SK-N-SH (cell line): Measurements from ENCODE around the gene MTA2. TPM values are rescaled to one million over a fixed set of nuclear protein-coding genes. Genes with fewer than 3 reads are reported as not detected.

ENCODE experiments used
- CTCF ChIA-PET: fragments of 300-600, 350-600 bp; formaldehyde crosslinking; extraction: SDS; loops from one replicate; lab custom pipeline; 2021; lab: Yijun Ruan, JAX
- POLR2A ChIA-PET: fragments of 350-600 bp; sonication (Branson Sonifier 250); formaldehyde crosslinking; extraction: SDS; loops from one replicate; lab custom pipeline; 2020; ENCODE audit warnings: antibody characterized with exemption, inconsistent platforms; lab: Yijun Ruan, JAX
- DNase-seq: peaks from one replicate; pipeline ENCODE4 v3.0.0; 2012
- H2AFZ ChIP-seq: fragments of 200-600 bp; sonication (generic); 2 replicates; pipeline ENCODE4 v1.8.1; 2016; ENCODE audit warnings: antibody characterized with exemption, mild to moderate bottlenecking, low read depth
- H3F3A ChIP-seq: fragments of 200-600 bp; sonication (generic); replicated peaks from 2 replicates; pipeline ENCODE3; 2016; ENCODE audit warnings: antibody characterized with exemption, mild to moderate bottlenecking; ENCODE audit not compliant: insufficient read depth
- H3K27ac ChIP-seq, 2 experiments: fragments of 200-500 bp in 1 of 2; fragments of 200-600 bp in 1 of 2; sonication (Bioruptor generic) in 1 of 2; sonication (generic), shearing (Covaris generic) in 1 of 2; 2 replicates each; pipeline versions ENCODE4 v1.5.1 to v1.6.1; 2014 to 2016; ENCODE audit warnings: low read depth in 2 of 2, inconsistent platforms in 1 of 2, low read length in 1 of 2, mild to moderate bottlenecking in 1 of 2, mixed read lengths in 1 of 2
- H3K27me3 ChIP-seq: fragments of 200-600 bp; sonication (generic), shearing (Covaris generic); 2 replicates; pipeline ENCODE4 v1.6.1; 2016; ENCODE audit warnings: mixed run types; ENCODE audit not compliant: insufficient read depth
- H3K36me3 ChIP-seq, 2 experiments: fragments of 200-500 bp in 1 of 2; fragments of 200-600 bp in 1 of 2; sonication (Bioruptor generic) in 1 of 2; sonication (generic) in 1 of 2; replicated peaks in 1 of 2; 2 replicates each; pipeline versions ENCODE3 to v1.5.1; 2014 to 2016; ENCODE audit warnings: low read length in 1 of 2, mild to moderate bottlenecking in 1 of 2; ENCODE audit not compliant: insufficient read depth in 2 of 2, control insufficient read depth in 1 of 2
- H3K4me1 ChIP-seq, 2 experiments: fragments of 200-500 bp in 1 of 2; fragments of 200-600 bp in 1 of 2; sonication (Bioruptor generic) in 1 of 2; sonication (generic), shearing (Covaris generic) in 1 of 2; 2 replicates each; pipeline versions ENCODE4 v1.5.1 to v1.6.1; 2014 to 2016; ENCODE audit warnings: low read depth in 1 of 2, low read length in 1 of 2, mixed run types in 1 of 2; ENCODE audit not compliant: insufficient read depth in 2 of 2, control insufficient read depth in 1 of 2
- H3K4me2 ChIP-seq: fragments of 200-600 bp; sonication (generic), shearing (Covaris generic); 2 replicates; pipeline ENCODE4 v1.6.1; 2017; ENCODE audit warnings: mixed run types
- H3K4me3 ChIP-seq, 2 experiments: fragments of 200-500 bp in 1 of 2; fragments of 200-600 bp in 1 of 2; sonication (Bioruptor generic) in 1 of 2; sonication (generic), shearing (Covaris generic) in 1 of 2; 2 replicates each; pipeline versions ENCODE4 v1.5.1 to v1.8.1; 2014 to 2016; ENCODE audit warnings: low read depth in 2 of 2, inconsistent platforms in 1 of 2, low read length in 1 of 2, mild to moderate bottlenecking in 1 of 2, mixed read lengths in 1 of 2, moderate library complexity in 1 of 2
- H3K79me2 ChIP-seq: fragments of 200-600 bp; sonication (generic); 2 replicates; pipeline ENCODE4 v1.8.1; 2017; ENCODE audit warnings: mild to moderate bottlenecking; ENCODE audit not compliant: insufficient read depth
- H3K9ac ChIP-seq: fragments of 200-600 bp; sonication (generic); 2 replicates; pipeline ENCODE4 v1.6.1; 2017; ENCODE audit warnings: mixed run types
- H3K9me2 ChIP-seq: fragments of 200-600 bp; sonication (generic); 2 replicates; pipeline ENCODE4 v1.6.1; 2017; ENCODE audit warnings: mixed run types
- H3K9me3 ChIP-seq: fragments of 200-600 bp; sonication (generic); 2 replicates; pipeline ENCODE4 v1.6.1; 2017; ENCODE audit warnings: mixed run types, mild to moderate bottlenecking, moderate library complexity
- H4K20me1 ChIP-seq: fragments of 200-600 bp; sonication (generic); 2 replicates; pipeline ENCODE4 v1.6.1; 2017; ENCODE audit warnings: mild to moderate bottlenecking, mixed run types; ENCODE audit not compliant: insufficient read depth
- CHD2 ChIP-seq: fragments of 150-350 bp; IDR thresholded peaks from 2 replicates; pipeline ENCODE4 v1.6.1; 2018; ENCODE audit warnings: low read length; ENCODE audit not compliant: partially characterized antibody
- ELF1 ChIP-seq: IDR thresholded peaks from 2 replicates; pipeline ENCODE4 v1.4.0; 2012
- GABPA ChIP-seq: IDR thresholded peaks from 2 replicates; pipeline ENCODE4 v1.4.0; 2012; ENCODE audit warnings: low read depth, mild to moderate bottlenecking
- MAX ChIP-seq: IDR thresholded peaks from 2 replicates; pipeline ENCODE4 v1.4.0; 2012; ENCODE audit warnings: low read depth
- MXI1 ChIP-seq: IDR thresholded peaks from 2 replicates; pipeline ENCODE4 v1.6.1; 2012; ENCODE audit warnings: mild to moderate bottlenecking, low read depth, low read length, improper control_type of control experiment
- PBX3 ChIP-seq: IDR thresholded peaks from 2 replicates; pipeline ENCODE4; 2012
- SIN3A ChIP-seq: IDR thresholded peaks from 2 replicates; pipeline ENCODE4 v1.6.1; 2012; ENCODE audit warnings: low read depth, mild to moderate bottlenecking, low read length, moderate library complexity, borderline replicate concordance
- WGBS: methylation state at CpG from one replicate; pipeline ENCODE4 v1.1.6; 2017; ENCODE audit warnings: low lambda C conversion rate; 5-methylcytosine and 5-hydroxymethylcytosine counted together
- polyA plus RNA-seq, 3 experiments: library from polyadenylated mRNA; depleted of rRNA; stranded (reverse); fragments of >200 nt; gene quantifications; 2 replicates each; pipeline ENCODE4 v1.2.3, GENCODE V29; 2012
- TF ChIP-seq, protein P1 (sequence below): fragments of 150-350 bp; IDR thresholded peaks from 2 replicates; pipeline ENCODE4 v1.6.1; 2017; ENCODE audit warnings: antibody characterized with exemption, low read length, low read depth, borderline replicate concordance
- TF ChIP-seq, protein P2 (sequence below): fragments of 200-600 bp; sonication (generic); IDR thresholded peaks from 2 replicates; pipeline ENCODE4 v1.6.1; 2017; ENCODE audit warnings: antibody characterized with exemption, mild to moderate bottlenecking, moderate library complexity

The MTA2 gene
- polyA plus RNA-seq, 1 of the 3 experiments (the other 2 are of a cell fraction), result 18.4 TPM

GRCh38 chr11:62602141-62603071 is 741 bp upstream of the MTA2 start:
- ChIA-PET POLR2A (interaction anchor here (0.6 to 4.2 kb wide), 12 partner anchors 8 to 239 kb away, joined by 3 to 59 read pairs (median 5); partner anchors contain the start of genes B3GAT3, C11orf98, CSKMT and EEF1G), CTCF (interaction anchor here (1.9 to 3.2 kb wide), 3 partner anchors 10 kb away, joined by 11 to 23 read pairs (median 18); partner anchors contain the start of genes EML3, ROM1 and TUT1)
- Histone ChIP-seq H3F3A (peaks cover 11% of the 10 kb centered on the region), H3K79me2 (peaks cover 41% of the 10 kb centered on the region), H4K20me1 (no peaks in the 10 kb centered on the region), H3K36me3 (peaks cover 27 to 29% of the 10 kb centered on the region in 2 experiments), H3K9me3 (no peaks in the 10 kb centered on the region), H2AFZ (peak overlapping the region; percentile 75; the same call in 1 of the 2 replicates), H3K27me3 (no peaks in the 10 kb centered on the region), H3K9ac (peak overlapping the region; percentile 59; the same call in 1 of the 2 replicates), H3K9me2 (no peaks in the 10 kb centered on the region), H3K4me2 (peak overlapping the region; percentile 95; the same call in 1 of the 2 replicates), H3K27ac (peak overlapping the region; percentile 82 to 87; a peak in 3 of 4 replicates), H3K4me1 (peaks cover 12 to 23% of the 10 kb centered on the region in 2 experiments; a peak in 3 of 4 replicates), H3K4me3 (peak overlapping the region; percentile 70 to 96; a peak in 3 of 4 replicates)
- TF ChIP-seq, protein P1, sequence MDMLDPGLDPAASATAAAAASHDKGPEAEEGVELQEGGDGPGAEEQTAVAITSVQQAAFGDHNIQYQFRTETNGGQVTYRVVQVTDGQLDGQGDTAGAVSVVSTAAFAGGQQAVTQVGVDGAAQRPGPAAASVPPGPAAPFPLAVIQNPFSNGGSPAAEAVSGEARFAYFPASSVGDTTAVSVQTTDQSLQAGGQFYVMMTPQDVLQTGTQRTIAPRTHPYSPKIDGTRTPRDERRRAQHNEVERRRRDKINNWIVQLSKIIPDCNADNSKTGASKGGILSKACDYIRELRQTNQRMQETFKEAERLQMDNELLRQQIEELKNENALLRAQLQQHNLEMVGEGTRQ, result no peak
- TF ChIP-seq MXI1 (0 out of 2 replicates have a peak, but pooled peaks have one; percentile 16), PBX3 (no peak)
- DNase-seq, result peak; percentile 87
- WGBS, result 68% methylated on average over 70 of the region's 96 CpGs

GRCh38 chr11:62601122-62601371 is 618 bp downstream of the MTA2 start:
- H4K20me1 ChIP-seq, result no peaks in the 10 kb centered on the region
- H3K4me1 ChIP-seq, result peaks cover 12 to 23% of the 10 kb centered on the region in 2 experiments; a peak in 3 of 4 replicates
- H3K27ac ChIP-seq, result peak overlapping the region; percentile 87 to 93
- peaks cover 23% of the 10 kb centered on the region for H3F3A ChIP-seq
- H3K9me3 ChIP-seq, result no peaks in the 10 kb centered on the region
- no peak for TF ChIP-seq SIN3A
- no peak for TF ChIP-seq CHD2
- TF ChIP-seq ELF1, result 0 out of 2 replicates have a peak, but pooled peaks have one; percentile 8
- TF ChIP-seq, protein P2, sequence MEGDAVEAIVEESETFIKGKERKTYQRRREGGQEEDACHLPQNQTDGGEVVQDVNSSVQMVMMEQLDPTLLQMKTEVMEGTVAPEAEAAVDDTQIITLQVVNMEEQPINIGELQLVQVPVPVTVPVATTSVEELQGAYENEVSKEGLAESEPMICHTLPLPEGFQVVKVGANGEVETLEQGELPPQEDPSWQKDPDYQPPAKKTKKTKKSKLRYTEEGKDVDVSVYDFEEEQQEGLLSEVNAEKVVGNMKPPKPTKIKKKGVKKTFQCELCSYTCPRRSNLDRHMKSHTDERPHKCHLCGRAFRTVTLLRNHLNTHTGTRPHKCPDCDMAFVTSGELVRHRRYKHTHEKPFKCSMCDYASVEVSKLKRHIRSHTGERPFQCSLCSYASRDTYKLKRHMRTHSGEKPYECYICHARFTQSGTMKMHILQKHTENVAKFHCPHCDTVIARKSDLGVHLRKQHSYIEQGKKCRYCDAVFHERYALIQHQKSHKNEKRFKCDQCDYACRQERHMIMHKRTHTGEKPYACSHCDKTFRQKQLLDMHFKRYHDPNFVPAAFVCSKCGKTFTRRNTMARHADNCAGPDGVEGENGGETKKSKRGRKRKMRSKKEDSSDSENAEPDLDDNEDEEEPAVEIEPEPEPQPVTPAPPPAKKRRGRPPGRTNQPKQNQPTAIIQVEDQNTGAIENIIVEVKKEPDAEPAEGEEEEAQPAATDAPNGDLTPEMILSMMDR, result no peak
- peak; percentile 70 for TF ChIP-seq GABPA
- TF ChIP-seq MAX, result peak; percentile 51; the same call in 1 of the 2 replicates
- TF ChIP-seq, all 33 proteins: peak for 3
- Histone ChIP-seq H3K9ac (peak overlapping the region; percentile 99), H3K79me2 (peaks cover 55% of the 10 kb centered on the region), H2AFZ (peak overlapping the region; percentile 1; the same call in 1 of the 2 replicates), H3K4me3 (peak overlapping the region; percentile 70 to 96), H3K4me2 (peak overlapping the region; percentile 95), H3K27me3 (no peaks in the 10 kb centered on the region), H3K9me2 (no peaks in the 10 kb centered on the region), H3K36me3 (peaks cover 37 to 40% of the 10 kb centered on the region in 2 experiments)
- 0% methylated on average over 2 of the region's 30 CpGs for WGBS
- CTCF ChIA-PET, result interaction anchor here (2.2 to 3.2 kb wide), 2 partner anchors 9 to 11 kb away, joined by 11 to 23 read pairs; partner anchors contain the start of genes EML3, ROM1 and TUT1
- POLR2A ChIA-PET, result interaction anchor here (1.0 to 4.2 kb wide), 7 partner anchors 9 to 240 kb away, joined by 3 to 59 read pairs (median 7); partner anchors contain the start of genes B3GAT3, C11orf98, CSKMT and EEF1G
- no peak for DNase-seq
